ENCODE measurements around the gene CERS6.

DNA sequence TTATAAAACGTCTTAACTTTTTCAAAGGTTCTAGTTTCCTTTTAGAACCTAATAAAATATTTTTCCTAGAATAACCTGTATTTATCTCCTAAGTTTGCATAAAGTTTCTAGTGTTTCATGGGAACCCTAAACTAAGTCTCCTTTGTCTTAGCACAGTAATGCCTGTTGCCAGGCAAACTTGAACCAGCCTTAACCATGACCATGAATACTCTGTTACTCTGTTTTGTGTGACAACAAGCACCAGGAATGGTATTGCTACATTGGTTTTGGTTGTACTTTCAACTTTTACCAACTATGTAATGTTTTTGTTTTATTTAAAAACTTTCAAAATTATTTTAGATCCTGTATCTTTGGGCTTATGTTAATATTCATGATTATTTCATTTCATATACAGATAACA lies 137.6 kb downstream of the CERS6 start:
- no peak for TF ChIP-seq CTCF (IDR thresholded peaks at IDR 0.05)
- no peak for TF ChIP-seq EP300 (IDR thresholded peaks at IDR 0.05)
- TF ChIP-seq POLR2AphosphoS5 (IDR thresholded peaks at IDR 0.05): no peak
- TF ChIP-seq POLR2A (IDR thresholded peaks at IDR 0.05; ENCODE audit: low read depth): no peak

Measured in esophagus muscularis mucosa (tissue), 4 donors.